PC-9 (cell line): ENCODE measurements around the gene CCDC194.

Experiments used
- EZH2 ChIP-seq: fragments of 200-600 bp; sonication (generic); IDR thresholded peaks from 2 replicates; pipeline ENCODE4 v1.8.0; 2017; ENCODE audit warnings: antibody characterized with exemption, low read depth
- TF ChIP-seq, protein P1 (sequence below): fragments of 200-600 bp; sonication (generic); conservative IDR thresholded peaks from 2 replicates; pipeline ENCODE4 v1.6.1; 2017; ENCODE audit warnings: mixed run types, antibody characterized with exemption, mild to moderate bottlenecking, moderate library complexity

DNA sequence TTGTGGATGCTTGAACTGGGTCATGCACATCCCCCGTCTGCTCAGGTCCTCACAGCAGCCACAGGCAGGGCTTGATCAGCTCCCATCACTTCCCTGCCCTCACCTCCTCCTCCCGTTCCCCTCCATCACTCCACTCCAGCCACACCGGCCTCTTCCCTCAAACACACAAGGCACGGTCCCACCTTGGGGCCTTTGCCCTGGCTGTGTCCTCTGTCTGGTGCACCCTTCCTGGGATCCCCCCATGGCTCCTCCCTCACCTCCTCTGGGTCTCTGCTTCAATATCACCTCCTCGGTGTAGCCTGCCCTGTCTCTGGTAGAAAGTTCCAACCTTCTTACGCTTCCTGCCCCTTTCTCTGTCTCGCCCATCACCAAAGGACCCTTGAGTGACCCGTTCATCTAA is 40.6 kb downstream of the CCDC194 start:
- TF ChIP-seq, protein P1, sequence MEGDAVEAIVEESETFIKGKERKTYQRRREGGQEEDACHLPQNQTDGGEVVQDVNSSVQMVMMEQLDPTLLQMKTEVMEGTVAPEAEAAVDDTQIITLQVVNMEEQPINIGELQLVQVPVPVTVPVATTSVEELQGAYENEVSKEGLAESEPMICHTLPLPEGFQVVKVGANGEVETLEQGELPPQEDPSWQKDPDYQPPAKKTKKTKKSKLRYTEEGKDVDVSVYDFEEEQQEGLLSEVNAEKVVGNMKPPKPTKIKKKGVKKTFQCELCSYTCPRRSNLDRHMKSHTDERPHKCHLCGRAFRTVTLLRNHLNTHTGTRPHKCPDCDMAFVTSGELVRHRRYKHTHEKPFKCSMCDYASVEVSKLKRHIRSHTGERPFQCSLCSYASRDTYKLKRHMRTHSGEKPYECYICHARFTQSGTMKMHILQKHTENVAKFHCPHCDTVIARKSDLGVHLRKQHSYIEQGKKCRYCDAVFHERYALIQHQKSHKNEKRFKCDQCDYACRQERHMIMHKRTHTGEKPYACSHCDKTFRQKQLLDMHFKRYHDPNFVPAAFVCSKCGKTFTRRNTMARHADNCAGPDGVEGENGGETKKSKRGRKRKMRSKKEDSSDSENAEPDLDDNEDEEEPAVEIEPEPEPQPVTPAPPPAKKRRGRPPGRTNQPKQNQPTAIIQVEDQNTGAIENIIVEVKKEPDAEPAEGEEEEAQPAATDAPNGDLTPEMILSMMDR: no peak
- TF ChIP-seq EZH2: no peak
